ENCODE measurements around the gene GFOD1.

GFOD1 gene

GRCh38 chr6:13372076-13372475 is 115.3 kb downstream of the GFOD1 start:
- no peak for DNase-seq

DNA sequence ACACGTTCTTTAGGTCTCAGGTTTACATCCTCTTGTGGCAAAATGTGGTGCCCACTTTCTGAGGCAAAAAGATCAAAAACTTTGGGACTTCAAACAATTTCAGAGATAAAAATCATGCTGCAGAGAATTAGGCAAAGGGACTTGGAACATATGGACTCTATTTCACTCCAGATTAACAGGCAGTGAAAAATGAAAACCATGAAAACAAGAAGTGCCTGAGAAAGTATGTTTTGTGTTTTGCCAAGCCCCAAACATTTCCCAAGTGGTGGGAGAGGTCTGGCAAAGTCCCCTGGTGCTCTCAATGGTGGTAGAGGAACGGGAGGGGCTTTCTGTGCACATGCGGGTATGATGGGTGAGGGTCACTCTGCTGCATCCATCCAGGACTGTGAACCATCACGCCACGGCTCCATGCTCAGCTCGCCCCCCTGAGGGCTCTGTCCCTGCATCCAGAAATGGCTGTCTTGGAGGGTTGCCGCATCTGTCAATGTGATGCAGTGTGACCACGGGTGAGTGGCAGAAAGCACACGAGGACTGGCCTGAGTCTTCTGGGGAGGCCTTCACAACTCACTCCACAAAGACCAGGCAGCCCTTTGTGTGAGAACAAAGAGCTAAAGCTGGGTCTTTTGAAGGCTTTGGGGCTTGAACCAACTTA is 115.9 kb downstream of the GFOD1 start:
- no peak for DNase-seq

- no peak for DNase-seq
Observed at GRCh38 chr6:13370623-13371022, 116.8 kb downstream of the GFOD1 start.

DNA sequence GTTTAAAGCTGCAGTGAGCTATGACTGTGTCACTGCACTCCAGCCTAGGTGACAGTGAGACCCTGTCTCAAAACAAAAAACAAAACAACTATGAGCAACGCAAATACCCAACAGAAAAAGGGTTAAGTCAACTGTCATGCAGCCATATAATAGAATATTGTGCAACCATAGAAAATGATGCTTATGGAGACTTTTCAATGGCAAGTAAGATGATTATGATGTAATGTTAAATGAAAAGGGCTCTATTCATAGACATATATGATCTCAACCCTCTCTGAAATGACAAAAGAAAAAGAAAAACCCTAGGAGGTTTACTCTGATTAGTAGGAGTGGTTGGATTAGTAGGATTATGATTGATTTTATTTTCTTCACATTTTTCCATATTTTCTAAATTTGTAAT is 117.8 kb downstream of the GFOD1 start:
- DNase-seq, result no peak

DNA sequence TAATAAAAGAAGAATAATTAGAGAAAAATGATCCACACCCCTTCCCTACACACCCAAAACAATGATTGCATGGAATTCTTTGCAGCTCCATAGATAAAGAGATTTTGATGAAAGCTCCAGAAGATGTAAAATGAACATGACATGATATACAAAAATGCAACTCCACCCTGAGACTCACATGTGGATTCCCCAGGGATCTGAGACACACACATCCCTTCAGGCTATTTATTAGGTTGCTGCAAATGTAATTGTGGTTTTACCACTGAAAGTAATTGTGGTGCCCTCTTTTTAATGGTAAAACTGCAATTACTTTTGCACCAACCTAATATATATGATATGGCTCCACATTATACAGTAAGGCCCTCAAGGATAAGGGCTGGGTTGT is 118.7 kb downstream of the GFOD1 start:
- peak; percentile 62 for DNase-seq

DNA sequence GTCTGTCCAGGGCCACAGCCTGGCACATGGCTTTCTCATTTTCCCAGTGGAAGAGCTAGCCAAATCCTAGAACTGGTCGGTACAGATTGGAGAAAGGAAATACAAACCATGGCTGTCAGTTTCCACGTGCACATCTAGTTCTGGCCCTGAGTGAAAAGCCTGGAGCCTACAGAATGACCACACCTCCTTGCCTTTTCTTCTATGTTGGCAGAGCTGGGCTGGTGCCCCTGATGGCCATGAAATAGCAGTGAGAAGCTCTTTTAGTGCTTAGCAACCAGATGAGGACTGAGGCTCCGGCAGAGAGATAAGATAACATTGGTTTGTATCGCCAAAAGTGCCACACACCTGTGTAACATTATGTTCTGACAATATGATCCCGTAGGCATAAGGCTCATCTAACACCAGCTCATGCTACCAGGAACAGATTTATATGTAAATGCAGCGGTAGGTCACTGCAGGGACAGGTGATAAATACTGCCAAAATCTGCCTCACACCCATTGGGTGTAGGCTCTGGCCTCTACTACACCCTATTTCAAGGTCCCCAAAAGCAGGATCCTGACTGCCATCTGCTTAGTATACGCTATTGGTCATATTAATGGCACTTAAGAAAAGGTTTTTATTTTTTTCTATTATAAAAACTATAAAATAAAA is 119.2 kb downstream of the GFOD1 start:
- no peak for DNase-seq

DNA sequence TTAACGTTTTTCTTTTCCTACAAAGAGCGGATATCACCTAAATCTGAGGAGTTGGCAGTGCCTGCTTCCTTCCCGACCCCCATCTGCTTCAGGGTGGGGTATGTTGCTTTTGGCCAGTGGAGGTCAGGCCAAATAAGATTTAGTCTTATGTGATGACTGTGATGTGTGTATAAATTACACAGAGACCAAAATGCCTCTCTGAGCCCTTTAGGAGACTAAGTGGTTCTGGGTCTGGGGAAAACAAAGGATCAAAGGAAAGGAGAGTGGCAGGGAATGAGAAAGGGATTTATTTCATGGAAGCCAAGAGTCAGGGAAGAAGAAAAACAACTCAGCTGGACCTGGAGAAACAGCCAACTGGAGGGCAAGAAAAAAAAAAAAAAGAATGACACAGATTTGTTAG is 120.0 kb downstream of the GFOD1 start:
- DNase-seq, result no peak

- no peak for DNase-seq
Observed at GRCh38 chr6:13365320-13365719, 122.1 kb downstream of the GFOD1 start.

- no peak for DNase-seq
Observed at GRCh38 chr6:13364842-13365241, 122.6 kb downstream of the GFOD1 start.

GRCh38 chr6:13362412-13362811 is 125.0 kb downstream of the GFOD1 start:
- DNase-seq, result peak; percentile 39

- no peak for DNase-seq
Observed at GRCh38 chr6:13360671-13361540, 126.5 kb downstream of the GFOD1 start.

GRCh38 chr6:13359287-13359686 is 128.1 kb downstream of the GFOD1 start:
- DNase-seq, result no peak

GRCh38 chr6:13358511-13358910 is 128.9 kb downstream of the GFOD1 start:
- DNase-seq, result no peak

- DNase-seq, result no peak
Observed at GRCh38 chr6:13357551-13358075, 129.8 kb downstream of the GFOD1 start.

- no peak for DNase-seq
Observed at GRCh38 chr6:13355999-13356785, 131.2 kb downstream of the GFOD1 start.

DNA sequence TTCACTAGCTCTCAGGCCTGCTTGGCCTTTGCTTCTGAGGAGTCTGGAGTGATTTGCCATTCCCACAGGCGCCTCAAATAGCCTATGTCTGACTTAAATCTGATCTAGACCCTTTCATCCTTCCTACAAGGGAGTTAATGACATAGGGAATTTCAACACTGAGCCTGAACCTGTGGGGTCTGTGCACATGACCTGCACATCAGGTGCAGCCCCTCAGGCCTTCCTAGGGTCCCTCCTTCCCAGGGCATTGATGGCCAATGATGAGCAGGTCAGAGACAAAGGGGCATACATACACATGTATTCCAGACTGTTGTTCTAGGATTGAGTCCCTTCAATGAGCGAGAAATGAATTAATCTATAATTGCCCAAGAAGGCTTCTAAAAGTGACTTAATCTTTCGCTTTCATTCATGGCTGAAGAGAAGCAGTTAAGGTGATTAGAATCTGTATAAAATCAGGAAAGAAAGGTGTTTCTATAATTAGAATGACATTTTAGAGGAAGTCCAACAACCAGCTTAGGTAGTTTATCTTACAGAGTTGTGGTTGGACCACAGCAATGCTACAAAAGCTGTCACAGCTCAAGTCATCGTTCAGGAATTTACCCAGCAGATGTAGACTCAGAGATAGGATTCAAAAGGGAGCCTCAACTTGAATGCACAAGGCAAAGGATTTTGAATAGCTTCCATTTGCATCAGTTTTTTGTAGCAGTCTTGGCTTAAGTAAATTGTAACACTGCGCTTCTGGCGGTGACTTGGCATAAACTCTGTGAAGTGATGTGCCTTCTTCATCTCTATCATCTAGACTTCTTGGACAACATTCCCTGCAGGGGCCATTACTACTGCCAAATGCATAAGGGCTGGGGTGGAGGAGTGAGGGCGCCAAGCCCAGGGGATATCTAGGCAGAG is 132.1 kb downstream of the GFOD1 start:
- peak; percentile 96 for DNase-seq

GRCh38 chr6:13354331-13355042 is 132.9 kb downstream of the GFOD1 start:
- DNase-seq, result peak; percentile 81

GRCh38 chr6:13352165-13352564 is 135.2 kb downstream of the GFOD1 start:
- DNase-seq, result no peak

GRCh38 chr6:13351271-13351670 is 136.1 kb downstream of the GFOD1 start:
- DNase-seq, result no peak

GRCh38 chr6:13349811-13350506 is 137.4 kb downstream of the GFOD1 start:
- no peak for DNase-seq

Measured in EL (cell line).